DMS53 (cell line): ENCODE measurements around the gene SPINK4.

Experiments used
- DNase-seq: peaks from one replicate; lab custom pipeline; 2025; lab: John Stamatoyannopoulos, UW

SPINK4 gene, protein sequence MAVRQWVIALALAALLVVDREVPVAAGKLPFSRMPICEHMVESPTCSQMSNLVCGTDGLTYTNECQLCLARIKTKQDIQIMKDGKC

DNA sequence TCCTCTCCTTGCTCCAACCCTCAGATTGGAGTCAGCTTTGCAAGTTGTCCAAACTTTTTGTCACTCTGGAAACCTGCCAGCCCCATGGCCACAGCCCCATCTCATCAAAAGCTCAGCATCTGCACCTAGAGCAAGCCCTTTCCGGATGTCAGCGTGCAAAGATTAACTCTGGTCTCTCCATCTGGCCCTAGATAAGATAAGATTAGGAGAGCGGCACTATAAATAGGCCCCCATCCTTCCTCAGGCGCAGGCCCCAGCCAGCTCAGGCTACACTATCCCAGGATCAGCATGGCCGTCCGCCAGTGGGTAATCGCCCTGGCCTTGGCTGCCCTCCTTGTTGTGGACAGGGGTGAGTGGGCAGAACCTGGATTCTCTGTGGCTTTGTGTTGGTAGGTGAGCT is at the start of gene SPINK4:
TSS of gene SPINK4 (plus strand) at position 247 of the 400 bp plus-strand sequence. CDS start at position 289, 42 bp downstream.
- no peak for DNase-seq

DNA sequence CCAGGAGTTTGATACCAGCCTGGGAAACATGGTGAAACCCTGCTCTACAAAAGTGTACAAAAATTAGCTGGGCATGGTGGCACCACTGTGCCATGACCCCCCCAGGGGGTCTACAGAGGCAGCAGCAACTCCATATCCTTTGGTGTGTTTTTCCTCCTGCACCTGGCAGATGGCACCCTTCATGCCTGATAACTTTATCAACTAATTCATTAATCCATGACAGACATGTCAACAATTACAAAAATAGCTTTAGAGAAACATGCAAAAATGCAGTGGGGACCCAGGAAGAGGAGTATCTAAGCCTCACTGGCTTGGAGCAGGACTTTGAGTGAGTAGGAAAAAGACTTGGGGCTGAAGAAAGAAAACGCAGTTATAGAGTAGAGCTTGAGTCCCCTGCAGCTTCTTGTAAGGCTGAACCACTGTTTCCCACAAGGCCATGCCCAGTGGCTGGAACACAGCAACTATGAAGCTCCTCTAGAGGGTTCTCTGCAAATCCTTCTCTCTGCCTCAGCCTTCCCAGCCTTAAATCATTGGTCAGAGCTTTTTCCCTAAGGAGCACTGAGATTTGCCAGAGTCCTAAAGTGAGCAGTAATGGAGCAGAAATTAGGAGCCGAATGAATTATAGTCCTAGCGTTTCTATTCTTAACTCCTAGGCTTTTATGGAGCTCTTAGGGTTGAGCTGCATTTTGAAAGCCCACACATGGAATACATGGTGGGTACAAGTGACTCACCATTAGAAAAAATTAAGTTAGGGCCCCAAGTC is 47.3 kb upstream of the SPINK4 start:
- no peak for DNase-seq

DNA sequence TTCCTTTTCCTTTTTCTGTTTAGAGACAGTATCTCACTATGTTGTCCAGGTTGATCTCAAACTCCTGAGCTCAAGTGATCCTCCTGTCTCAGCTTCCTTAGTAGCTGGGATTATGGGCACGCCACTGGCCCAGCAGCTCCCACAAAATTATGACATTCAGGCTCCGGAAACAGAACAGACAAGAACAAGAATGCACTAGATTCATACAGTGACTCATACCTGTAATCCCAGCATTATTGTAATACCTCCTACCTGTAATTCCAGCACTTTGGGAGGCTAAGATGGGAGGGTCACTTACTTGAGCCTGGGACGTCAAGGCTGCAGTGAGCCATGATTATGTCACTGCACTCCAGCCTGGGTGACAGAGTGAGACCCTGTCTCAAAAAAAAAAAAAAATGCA is 46.1 kb upstream of the SPINK4 start:
- no peak for DNase-seq

DNA sequence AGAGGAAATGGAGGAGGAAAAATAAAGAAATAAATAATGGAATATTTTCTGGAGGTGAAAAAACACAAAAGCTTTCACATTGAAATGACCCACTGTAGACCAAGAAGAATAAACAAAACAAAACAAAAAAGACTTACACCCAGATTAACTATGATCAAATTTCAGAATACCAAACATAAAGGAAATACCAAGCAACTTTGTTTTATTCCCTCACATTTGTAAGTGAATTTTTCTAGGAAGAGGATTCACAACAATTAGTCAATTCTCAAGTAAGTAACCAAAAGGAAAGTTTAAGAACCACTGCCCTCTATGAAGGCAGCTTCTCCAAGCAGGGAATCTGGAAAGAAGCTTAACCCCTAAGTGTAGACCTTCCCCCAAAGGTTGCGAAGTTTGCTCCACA is 43.2 kb upstream of the SPINK4 start:
- no peak for DNase-seq

DNA sequence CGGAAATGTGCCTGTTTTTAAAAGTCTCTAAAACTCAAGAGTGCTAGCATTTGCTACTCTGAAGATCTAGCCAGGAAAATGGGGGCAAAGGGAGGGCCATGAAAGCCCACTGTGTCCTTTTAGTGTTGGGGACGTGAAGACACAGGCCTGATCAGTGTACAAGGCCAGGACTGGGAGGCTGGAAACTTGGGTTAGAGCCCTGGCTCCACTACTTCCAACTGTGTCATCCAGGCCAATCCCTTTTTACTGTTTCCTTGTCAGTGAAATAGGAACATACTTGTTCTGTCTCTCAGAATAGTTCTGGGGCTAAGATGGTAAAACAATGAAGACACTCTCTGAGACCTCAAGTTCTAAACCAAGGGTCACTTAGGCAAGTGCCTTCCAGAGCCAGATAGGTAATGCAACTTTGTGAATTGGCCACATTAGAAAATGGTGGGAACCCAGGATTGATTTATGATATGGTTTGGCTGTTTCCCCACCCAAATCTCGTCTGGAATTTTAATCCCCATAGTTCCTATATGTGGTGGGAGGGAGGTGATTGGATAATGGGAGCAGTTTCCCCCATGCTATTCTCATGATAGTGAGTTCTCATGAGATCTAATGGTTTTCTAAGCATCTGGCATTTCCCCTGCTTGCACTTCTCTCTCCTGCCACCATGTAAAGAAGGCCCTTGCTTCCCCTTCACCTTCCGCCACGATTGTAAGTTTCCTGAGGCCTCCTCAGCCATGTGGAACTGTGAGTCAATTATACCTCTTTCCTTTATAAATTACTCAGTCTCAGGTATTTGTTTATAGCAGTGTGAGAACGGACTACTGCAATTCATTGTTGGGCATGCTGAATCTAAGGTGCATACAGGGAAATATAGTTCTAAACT is 42.5 kb upstream of the SPINK4 start:
- DNase-seq: no peak

DNA sequence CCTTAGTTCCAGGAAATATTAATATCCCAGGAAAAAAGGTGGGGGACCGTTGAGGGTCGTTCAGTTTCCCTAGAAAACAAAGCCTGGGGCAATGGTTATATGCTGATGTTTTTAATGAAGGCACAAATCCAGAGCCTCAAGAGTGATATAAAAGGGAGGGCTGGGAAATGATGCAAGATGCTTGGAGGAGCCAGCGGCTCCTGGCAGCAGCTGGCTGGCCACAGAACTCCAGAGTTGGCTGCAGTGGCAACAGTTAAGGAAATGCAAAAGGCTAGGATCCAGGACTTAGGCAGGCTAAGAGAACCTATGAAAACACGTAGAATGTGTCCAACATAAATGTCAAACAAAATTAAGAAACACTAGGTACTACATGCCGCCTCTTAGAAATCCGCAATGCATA is 41.8 kb upstream of the SPINK4 start:
- DNase-seq: no peak

DNA sequence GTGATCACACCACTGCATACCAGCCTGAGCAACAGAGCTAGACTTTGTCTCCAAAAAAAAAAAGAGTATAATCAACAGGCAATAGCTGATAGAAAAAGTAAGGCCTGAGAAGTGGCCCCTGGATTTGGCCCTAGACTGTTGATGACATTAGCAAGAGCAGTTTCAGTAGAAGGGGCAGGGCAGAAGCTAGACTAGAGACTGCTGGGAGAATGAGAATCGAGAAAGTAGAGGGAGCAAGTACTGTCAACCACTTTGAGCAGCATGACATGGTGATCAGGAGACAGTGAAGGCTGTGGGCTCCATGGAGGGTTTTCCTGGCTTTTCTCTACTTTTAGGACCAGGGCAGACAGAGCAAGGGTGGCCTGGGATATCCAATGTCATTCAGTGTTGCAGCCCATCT is 37.9 kb upstream of the SPINK4 start:
- no peak for DNase-seq

DNA sequence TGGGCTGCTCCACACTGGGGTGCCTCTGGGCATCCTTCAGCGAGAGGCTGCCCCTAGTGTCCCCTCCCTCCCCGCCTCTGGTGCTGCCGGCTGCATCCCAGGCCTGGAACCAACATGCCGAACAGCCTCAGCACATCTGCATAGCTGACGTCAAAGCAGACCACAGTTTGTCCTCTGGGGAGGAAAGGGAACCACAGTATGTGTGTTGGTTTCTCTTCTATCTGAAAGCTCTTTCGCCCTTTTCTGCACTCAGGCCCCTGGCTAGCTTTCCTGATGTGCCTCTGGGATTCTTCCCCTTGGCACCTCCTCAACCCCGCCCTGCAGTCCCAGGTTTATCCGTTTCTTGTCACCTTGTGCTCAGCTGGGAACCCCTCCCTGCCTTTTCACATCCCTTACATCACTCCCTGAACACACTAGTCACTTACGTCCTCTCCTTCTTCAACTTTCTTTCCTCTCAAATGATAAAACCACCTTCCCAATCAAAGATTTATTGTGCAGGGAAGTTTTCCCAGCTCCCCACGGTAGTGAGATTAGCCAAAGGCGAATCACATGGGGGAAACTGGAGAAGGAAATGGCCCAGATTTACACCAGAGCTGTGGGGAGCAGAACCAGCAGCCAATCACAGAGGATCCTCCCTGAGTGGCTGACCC is 37.3 kb upstream of the SPINK4 start:
- no peak for DNase-seq

DNA sequence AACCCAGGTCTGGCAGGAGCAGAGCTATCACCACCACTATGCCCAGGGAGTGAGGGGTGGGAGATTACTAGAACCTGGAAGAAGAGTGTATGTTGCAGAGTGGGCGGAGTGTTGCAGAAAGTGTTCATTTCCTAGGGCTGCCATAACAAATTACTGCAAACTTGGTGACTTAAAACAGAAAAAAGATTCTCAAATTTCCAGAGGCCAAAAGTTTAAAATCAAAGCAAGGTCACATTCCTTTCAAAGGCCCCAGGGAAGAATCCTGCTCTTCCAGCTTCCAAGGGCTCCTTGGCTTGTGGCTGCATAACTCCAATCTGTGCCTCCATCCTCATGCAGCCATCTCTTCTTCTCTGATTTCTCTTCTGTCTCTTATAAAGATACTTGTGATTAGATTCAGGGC is 30.6 kb upstream of the SPINK4 start:
- no peak for DNase-seq

DNA sequence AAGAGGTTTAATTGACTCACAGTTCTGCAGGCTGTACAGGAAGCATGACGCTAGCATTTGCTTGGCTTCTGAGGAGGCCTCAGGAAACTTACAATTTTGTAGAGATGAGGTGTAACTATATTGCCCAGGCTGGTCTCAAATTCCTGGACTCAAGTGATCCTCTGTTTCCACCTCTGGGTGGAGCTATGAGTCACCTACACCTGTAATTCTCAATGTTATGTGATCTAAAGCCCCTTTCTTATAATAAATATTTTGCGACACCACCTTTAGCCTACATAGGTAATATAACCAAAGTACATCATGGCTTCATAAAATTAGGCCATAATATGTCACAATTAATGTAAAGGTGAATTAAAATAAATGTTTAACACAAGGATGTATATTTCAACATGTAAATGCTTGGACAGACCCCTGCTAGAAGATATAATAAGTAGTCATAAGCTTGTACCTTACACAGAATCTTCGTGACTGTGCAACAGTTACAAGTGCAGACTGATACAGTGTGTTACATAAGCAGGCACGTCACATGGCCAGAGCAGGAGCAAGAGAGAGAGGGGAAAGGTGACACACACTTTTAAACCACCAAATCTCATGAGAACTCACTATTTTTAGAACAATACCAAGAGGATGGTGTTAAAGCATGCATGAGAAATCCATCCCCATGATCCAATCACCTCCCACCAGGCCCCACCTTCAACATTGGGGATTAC is 29.8 kb upstream of the SPINK4 start:
- DNase-seq: no peak

DNA sequence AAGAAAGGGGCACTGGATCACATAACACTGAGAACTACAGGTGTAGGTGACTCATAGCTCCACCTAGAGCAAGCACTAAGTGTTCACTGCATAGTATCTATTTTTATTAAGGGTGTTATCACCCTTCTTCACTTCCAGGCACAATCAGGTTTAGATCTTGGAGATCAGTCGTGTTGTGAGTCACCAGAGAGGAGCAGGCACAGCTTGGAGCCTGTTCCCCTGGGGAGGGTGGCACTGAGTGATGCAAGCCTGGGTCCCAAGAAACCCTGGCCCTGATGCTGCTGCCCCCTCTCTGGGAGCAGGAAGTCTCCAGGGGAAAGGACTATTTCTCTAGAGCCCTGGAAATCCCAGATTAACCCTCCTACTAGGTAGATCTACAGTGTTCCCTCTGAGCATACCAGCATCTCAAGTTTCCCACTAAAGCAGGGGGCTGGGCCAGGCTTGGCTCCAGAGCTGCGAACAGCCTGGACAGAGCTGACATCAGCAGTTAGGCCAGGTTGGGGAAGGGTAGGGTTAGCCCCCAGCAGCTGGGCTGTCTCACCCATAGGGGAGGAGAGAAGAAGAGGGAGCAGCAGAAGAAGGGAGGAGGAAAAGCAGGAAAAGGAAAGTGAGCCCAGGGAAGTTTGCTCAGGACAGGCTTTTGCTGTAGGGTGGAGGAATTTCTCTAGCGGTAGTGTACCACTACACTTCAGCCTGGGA is 28.1 kb upstream of the SPINK4 start:
- peak; percentile 47 for DNase-seq

DNA sequence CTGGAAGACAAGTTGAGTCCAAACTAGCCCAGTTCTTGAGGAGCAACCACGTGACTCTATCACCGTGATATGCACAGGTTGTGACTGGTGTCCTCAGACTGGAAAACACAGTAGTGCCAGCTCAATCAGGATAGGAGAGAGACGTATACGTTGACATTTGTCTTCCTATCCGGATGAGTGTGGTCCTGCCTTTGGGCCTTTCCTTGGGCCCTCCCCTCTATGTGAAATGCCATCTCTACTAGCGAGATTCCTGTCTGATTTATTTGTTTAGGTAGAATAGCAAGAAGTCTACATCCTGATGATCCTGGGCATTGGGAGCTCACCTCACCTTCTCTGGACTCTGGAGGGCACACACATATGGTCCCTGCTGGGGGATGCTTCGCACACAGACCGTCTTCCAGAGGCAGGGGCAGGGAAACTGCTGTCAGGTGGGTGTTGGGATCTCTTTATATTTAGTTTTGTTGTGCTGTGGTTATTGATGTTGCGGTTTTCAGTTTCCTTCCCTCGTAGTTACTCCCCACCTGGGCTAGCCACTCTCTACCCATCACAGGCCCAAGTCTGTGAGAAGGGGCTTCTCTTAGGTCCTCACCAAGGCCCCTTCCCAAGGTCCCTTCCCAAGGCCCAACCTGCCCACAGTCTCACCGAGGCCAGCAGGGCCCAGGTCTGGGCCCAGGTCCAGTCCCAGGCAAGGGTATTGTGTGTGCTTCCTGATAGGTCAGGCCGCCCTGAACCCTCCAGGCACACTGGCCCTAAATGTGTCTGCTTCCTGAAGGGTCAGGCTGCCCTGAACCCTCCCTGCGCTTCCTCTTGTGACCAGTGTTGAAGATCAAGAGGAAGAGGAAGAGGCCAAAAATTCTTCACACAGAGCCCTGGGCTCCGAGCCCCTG is 19.0 kb upstream of the SPINK4 start:
- DNase-seq: no peak

DNA sequence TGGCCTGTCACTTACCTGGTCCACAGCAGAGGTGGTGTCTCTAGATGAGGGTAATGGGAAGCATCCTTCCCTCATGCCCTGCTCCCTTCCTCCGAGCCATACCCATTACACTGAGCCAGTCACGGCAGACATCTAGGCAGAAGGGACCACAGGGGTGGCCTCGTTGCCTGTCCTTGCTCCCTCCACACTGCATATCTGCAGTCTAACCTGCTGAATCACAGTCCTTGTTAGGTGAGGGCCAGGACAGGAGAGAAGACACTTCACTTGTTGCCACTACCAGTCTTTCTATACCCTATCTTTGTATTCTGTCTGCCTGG is 18.4 kb upstream of the SPINK4 start:
- DNase-seq: no peak

DNA sequence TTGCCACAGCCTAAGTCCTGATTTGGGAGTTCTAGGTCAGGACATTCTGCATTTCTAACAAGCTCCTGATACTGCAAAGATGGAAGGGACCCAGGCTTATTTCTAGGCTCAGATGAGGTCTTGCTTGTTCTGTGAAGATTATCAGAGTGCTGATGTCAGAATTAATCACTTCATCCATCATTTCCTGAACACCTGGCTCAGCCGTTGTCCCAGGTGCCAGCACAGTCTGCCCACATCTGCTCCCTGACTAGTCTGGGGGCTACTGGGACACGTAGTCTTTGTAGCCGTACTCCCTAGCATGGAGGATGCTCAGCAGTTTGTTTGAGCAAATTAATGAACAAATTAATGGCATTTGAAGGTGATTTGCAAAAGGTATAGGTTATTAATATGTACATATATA is 17.9 kb upstream of the SPINK4 start:
- DNase-seq: peak; percentile 64

DNA sequence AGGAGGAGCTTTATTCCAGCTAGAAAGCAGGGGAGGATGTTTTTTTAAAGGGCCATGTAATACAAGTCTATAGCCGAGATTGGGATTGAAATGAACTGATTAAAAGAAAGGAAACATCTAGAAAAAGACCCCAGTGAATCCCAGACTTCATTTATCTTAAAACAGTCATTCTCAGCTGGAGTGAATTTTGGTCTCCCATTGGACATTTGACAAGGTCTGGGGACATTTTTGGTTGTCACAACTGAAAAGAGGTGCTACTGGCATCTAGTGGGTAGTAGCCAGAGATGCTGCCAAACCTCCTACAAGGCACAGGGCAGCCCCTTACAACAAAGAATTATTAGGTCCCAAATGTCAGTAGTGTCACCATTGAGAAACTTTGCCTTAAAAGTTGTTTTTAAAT is 16.3 kb upstream of the SPINK4 start:
- DNase-seq: no peak

DNA sequence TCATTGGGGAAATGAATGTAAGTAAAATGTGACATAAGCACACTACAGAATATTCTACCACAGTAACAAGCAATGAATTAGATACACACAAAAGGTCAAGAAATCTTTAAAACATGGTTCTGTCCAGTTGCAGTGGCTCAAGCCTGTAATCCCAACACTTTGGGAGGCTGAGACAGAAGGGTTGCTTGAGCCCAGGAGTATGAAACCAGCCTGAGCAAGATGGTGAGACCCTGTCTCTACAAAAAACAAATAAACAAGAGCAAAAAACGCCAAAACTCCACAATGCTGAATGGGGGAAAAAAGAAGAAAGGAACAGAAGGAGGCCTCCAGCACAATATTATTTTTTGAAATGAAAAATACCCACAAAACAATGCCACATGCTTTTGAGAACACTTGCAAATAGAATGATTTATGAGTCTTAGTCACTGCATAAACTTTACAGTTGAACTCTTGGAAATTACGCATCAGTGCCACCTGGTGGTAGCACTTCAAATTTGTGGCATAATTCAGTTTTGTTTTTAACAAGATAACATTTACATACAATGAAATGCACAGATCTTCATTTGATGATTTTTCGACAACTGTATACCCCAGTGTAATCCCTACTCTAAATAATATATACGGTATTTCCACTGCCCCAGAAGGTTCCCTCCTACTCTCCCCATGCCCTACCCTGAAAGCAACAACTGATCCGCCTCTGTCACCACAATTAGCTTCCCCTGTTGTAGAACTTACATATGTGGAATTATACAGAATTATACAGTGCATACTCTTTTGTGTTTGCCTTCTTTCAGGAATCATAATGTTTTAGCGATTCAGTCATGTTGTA is 14.4 kb upstream of the SPINK4 start:
- DNase-seq: peak; percentile 82

DNA sequence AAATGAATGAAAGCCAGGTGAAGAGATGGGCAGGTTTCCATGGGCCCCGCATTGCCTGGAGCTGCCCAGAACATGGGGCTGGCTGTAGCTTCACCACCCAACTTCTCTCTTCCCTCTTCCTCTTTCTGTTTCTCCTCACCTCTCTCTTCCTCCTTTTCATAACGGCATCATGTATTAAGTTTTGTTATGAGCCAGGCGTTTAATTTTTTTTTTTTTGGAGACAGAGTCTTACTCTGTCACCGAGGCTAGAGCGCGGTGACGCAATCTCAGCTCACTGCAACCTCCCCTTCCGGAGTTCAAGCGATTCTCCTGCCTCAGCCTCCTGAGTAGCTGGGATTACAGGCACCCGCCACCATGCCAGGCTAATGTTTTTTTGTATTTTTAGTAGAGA is 13.0 kb upstream of the SPINK4 start:
- no peak for DNase-seq

DNA sequence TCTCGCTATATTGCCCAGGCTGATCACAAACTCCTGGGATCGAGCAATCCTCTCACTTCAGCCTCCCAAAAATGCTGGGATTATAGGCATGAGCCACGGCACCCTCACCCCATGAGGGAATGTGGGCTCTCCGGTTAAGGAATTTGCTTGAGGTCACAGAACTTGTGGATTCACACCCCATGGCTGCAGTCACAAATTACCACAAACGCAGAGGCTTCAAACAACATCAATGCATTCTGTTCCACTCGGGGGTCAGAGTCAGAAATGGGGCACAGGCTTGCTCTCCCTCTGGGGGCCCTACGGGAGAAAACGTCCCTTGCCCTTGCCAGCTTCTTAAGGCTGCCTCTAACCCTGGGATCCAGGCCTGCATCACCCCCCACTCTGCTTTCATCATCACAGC is 12.2 kb upstream of the SPINK4 start:
- no peak for DNase-seq

DNA sequence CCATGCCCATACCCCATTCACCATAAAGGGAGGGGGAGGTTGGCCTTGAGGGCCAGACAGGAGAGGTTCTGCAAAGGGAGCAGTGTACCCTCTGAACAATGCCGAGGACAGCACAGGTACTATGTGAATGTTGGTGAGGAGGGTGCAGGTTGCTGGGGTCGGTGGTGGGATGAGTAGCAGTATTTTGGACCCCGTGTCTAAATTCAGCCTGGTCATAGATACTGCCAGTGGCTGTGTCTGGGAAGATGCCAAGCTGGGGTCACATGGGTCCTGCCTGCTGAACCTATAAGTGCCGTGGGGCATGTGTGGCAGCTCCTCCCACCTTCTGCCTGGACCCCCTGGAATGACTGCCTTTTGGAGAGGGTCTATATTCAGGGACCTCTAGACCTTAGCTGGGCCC is 11.4 kb upstream of the SPINK4 start:
- DNase-seq: peak; percentile 45
